Lung (tissue), 12 donors: ENCODE data around the gene FBXO27. TPM values are rescaled to one million over a fixed set of nuclear protein-coding genes. Genes with fewer than 3 reads are reported as not detected.
A peak's percentile ranks its signal among the peaks of the same experiment; 100 is the strongest.
"Not testable (repeated sequence)": the region's sequence is repeated elsewhere in the genome, so short reads cannot be mapped to it uniquely, and the experiment has no call there.

Source experiments
- ATAC-seq: fragments of 200-7000 bp; cut with Tn5 transposase; one replicate; pipeline ENCODE4 v1.9.1; 2020; ENCODE audit warnings: moderate number of reproducible peaks; ENCODE audit not compliant: insufficient read depth, low FRiP score
- DNase-seq, 3 donors: peaks; one replicate each; pipeline ENCODE4 v3.0.0-alpha.2; 2013 to 2017
- H3K27ac ChIP-seq, 2 donors: one replicate each; pipeline ENCODE4 v1.5.1; 2013; ENCODE audit warnings: mild to moderate bottlenecking in 2 of 2, moderate library complexity in 2 of 2, control low read depth in 1 of 2, inconsistent platforms in 1 of 2, low read depth in 1 of 2, low read length in 1 of 2
- H3K27me3 ChIP-seq, 3 donors: one replicate each; pipeline ENCODE4 v1.5.1; 2013; ENCODE audit warnings: low read length in 2 of 3; ENCODE audit not compliant: control insufficient read depth in 3 of 3, insufficient read depth in 3 of 3
- H3K36me3 ChIP-seq, 4 donors: one replicate each; pipeline ENCODE4 v1.5.1; 2013; ENCODE audit warnings: low read length in 4 of 4, mild to moderate bottlenecking in 1 of 4, moderate library complexity in 1 of 4; ENCODE audit not compliant: control insufficient read depth in 4 of 4, insufficient read depth in 4 of 4
- H3K4me1 ChIP-seq, 5 donors: one replicate each; pipeline ENCODE4 v1.5.1; 2013; ENCODE audit warnings: low read length in 5 of 5, mild to moderate bottlenecking in 2 of 5, moderate library complexity in 1 of 5; ENCODE audit not compliant: control insufficient read depth in 5 of 5, insufficient read depth in 5 of 5
- H3K4me3 ChIP-seq: one replicate; pipeline ENCODE4 v1.5.1; 2013; ENCODE audit warnings: mild to moderate bottlenecking, control low read depth, moderate library complexity
- H3K9ac ChIP-seq, 2 donors: one replicate each; pipeline ENCODE4 v1.5.1; 2013; ENCODE audit warnings: low read length in 2 of 2, control low read depth in 1 of 2; ENCODE audit not compliant: insufficient read depth in 1 of 2
- H3K9me3 ChIP-seq, 4 donors: one replicate each; pipeline ENCODE4 v1.5.1; 2013; ENCODE audit warnings: low read length in 3 of 4, mild to moderate bottlenecking in 1 of 4, moderate library complexity in 1 of 4; ENCODE audit not compliant: control insufficient read depth in 4 of 4, insufficient read depth in 3 of 4
- WGBS, 2 donors: extraction: QIAGEN DNeasy Blood & Tissue Kit; methylation state at CpG; one replicate each; pipeline ENCODE4 v1.1.7; 2013; 5-methylcytosine and 5-hydroxymethylcytosine counted together
- polyA plus RNA-seq, 2 donors: library from polyadenylated mRNA; stranded (reverse); fragments of 200-250 nt; gene quantifications; one replicate each; pipeline ENCODE4 v1.2.1, GENCODE V29; 2013
- total RNA-seq, 2 donors: library from RNA; depleted of rRNA in 1 of 2; stranded (reverse); fragments of >200 nt in 1 of 2; gene quantifications; one replicate each; pipeline ENCODE4 v1.2.1, GENCODE V29; 2014 to 2021
- TF ChIP-seq, protein P1 (sequence below): IDR thresholded peaks from 2 replicates; pipeline ENCODE4 v1.5.1; 2012; ENCODE audit warnings: mild to moderate bottlenecking; ENCODE audit errors: control extremely low read depth, extremely low read depth
- donor health status: control.
- donor health status: control.
- donor health status: Bipolar disorder and iron deficiency.
- donor health status: healthy.
- donor health status: DM: yes; HTN: yes; CAD: no.

The FBXO27 gene
- total and polyA plus RNA-seq, 4 donors, result 2.8 to 18.0 (median 5.6) TPM

DNA sequence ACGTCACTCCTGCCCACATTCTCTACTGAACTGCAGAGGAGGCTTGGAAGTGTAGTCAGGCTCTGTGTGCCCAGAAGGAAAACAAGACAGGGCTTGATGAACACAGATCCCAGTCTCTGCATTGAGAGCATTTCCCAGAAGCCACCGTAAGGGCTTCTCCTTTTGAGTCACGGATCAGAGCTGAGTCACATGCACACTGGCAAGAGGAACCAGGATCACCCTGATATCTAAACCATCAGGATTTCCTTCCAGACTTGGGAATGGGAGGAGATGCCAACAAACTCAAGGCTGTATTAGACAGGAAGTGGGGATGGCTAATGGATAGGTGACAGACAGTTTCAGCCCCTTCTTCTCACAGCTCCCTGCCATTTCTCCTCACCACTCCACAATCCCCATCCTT, 39.1 kb downstream of the FBXO27 start:
- 33 to 49% methylated on average over 3 of the region's 3 CpGs for WGBS, 2 donors

DNA sequence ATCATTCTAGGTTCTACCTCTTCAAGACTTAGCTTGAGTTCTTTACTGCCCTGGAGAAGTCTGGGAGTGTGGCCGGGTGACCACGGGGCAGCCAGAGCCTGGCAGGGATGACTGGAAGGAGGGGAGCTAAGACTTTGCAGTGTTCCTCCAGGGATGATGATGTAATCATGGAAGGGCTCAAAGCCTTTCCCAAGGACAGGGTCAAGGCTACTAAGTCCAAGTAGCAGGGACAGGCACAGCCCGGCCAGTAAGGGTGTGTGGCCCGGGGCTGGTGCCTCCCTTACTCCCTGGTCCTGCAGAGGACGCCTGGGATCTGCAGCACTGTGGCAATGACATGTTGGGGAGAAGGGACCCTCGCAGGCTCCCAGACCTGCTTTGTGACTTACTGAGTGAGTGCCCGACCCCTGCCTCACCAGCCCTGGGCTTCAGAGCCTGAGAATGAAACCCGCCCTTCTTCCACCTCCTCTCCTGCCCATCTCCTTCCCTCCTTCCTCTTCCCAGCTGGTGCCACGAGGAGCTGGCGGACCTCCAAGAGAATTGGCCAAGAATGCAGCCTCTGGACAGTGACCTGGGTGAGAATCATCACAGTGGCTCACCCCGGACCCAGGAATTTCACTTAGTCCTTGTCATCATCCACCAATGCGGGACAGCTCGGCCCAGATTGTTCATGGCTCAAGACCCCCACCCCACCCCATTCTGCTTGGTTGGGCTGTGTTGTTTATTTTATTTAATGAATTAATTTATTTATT, 41.2 kb downstream of the FBXO27 start:
- no peak for DNase-seq
- Histone ChIP-seq H3K27me3 (no peaks in the 10 kb centered on the region), H3K4me1 (peaks cover 0 to 6% (median 4%) of the 10 kb centered on the region in 5 donors), H3K27ac (no peak overlapping the region), H3K36me3 (no peaks in the 10 kb centered on the region), H3K4me3 (no peak overlapping the region), H3K9me3 (peaks cover 0 to under 1% (median 0%) of the 10 kb centered on the region in 4 donors), H3K9ac (no peak overlapping the region)
- TF ChIP-seq, protein P1, sequence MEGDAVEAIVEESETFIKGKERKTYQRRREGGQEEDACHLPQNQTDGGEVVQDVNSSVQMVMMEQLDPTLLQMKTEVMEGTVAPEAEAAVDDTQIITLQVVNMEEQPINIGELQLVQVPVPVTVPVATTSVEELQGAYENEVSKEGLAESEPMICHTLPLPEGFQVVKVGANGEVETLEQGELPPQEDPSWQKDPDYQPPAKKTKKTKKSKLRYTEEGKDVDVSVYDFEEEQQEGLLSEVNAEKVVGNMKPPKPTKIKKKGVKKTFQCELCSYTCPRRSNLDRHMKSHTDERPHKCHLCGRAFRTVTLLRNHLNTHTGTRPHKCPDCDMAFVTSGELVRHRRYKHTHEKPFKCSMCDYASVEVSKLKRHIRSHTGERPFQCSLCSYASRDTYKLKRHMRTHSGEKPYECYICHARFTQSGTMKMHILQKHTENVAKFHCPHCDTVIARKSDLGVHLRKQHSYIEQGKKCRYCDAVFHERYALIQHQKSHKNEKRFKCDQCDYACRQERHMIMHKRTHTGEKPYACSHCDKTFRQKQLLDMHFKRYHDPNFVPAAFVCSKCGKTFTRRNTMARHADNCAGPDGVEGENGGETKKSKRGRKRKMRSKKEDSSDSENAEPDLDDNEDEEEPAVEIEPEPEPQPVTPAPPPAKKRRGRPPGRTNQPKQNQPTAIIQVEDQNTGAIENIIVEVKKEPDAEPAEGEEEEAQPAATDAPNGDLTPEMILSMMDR, result no peak
- no peak for ATAC-seq
- WGBS, 2 donors, result 71 to 79% methylated on average over 11 to 13 of the region's 13 CpGs

More for the DNA sequence above, 39.1 kb downstream of the FBXO27 start:
- H3K4me3 ChIP-seq, result no peak overlapping the region
- TF ChIP-seq, protein P1, result no peak
- H3K36me3 ChIP-seq, result no peaks in the 10 kb centered on the region
- H3K4me1 ChIP-seq, result peaks cover 0 to 6% (median 4%) of the 10 kb centered on the region in 5 donors
- H3K9me3 ChIP-seq, result peaks cover 0 to 2% (median 0%) of the 10 kb centered on the region in 4 donors
- H3K27me3 ChIP-seq, result no peaks in the 10 kb centered on the region
- no peak for DNase-seq
- no peak overlapping the region for H3K9ac ChIP-seq
- ATAC-seq, result no peak
- no peak overlapping the region for H3K27ac ChIP-seq

- not testable (repeated sequence) for H3K27me3 ChIP-seq, H3K27ac ChIP-seq, ATAC-seq, DNase-seq, H3K4me1 ChIP-seq, H3K9me3 ChIP-seq, H3K9ac ChIP-seq, H3K4me3 ChIP-seq, H3K36me3 ChIP-seq
- 81 to 90% methylated on average over 1 of the region's 1 CpG for WGBS, 2 donors
Observed at GRCh38 chr19:38989614-38990013, 42.7 kb downstream of the FBXO27 start.

GRCh38 chr19:38989066-38989605, 43.2 kb downstream of the FBXO27 start:
- H3K9ac ChIP-seq, result no peak overlapping the region
- no peaks in the 10 kb centered on the region for H3K36me3 ChIP-seq
- TF ChIP-seq, protein P1, result no peak
- DNase-seq (peak; percentile 33 to 40 (median 36)), ATAC-seq (no peak)
- H3K9me3 ChIP-seq, result peaks cover 0 to 3% (median 0%) of the 10 kb centered on the region in 4 donors
- no peaks in the 10 kb centered on the region for H3K27me3 ChIP-seq
- H3K4me3 ChIP-seq, result no peak overlapping the region
- 25 to 49% methylated on average over 11 to 12 of the region's 12 CpGs for WGBS, 2 donors
- peaks cover 0 to 6% (median 3%) of the 10 kb centered on the region in 5 donors for H3K4me1 ChIP-seq
- no peak overlapping the region for H3K27ac ChIP-seq

GRCh38 chr19:38988627-38989026, 43.7 kb downstream of the FBXO27 start:
- WGBS, 2 donors, result 86 to 94% methylated on average over 4 of the region's 4 CpGs
- not testable (repeated sequence) for H3K27me3 ChIP-seq, H3K36me3 ChIP-seq, ATAC-seq, H3K4me1 ChIP-seq, H3K27ac ChIP-seq, H3K4me3 ChIP-seq, H3K9me3 ChIP-seq, H3K9ac ChIP-seq, DNase-seq

DNA sequence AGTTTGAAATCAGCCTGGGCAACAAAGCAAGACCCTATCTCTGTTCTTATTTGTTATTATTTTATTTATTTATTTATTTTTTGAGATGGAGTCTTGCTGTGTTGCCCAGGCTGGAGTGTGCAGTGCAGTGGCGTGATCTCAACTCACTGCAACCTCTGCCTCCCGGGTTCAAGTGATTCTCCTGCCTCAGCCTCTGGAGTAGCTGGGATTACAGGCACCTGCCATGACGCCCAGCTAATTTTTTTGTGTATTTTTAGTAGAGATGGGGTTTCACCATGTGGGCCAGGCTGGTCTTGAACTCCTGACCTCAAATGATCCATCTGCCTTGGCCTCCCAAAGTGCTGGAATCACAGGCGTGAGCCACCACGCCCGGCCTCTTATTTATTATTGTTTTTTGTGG, 44.6 kb downstream of the FBXO27 start:
- H3K27me3 ChIP-seq, H3K27ac ChIP-seq, H3K9me3 ChIP-seq, H3K36me3 ChIP-seq, H3K4me1 ChIP-seq, ATAC-seq, H3K4me3 ChIP-seq, H3K9ac ChIP-seq, DNase-seq: not testable (repeated sequence)
- 82 to 93% methylated on average over 6 of the region's 6 CpGs for WGBS, 2 donors
